ENCODE measurements around the gene FRS2.

DNA sequence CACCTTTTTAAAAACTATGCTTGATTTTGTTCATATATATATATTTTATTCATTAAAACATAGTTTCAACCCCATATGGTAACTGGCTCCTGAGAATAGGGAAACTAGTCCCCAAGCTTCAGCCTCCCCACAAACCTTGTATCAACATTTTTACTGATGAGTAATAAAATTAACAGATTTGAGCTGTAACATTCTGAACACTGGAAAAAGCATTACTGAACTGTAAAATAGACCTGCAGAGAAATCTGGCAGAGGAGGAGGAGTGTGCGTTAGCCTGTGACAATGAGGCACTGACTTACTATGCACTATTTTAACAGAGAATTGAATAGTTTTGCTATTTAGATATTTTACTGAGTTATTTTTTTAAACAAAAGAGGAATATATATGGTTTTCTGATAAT, 43.1 kb downstream of the FRS2 start:
- TF ChIP-seq, protein P1, sequence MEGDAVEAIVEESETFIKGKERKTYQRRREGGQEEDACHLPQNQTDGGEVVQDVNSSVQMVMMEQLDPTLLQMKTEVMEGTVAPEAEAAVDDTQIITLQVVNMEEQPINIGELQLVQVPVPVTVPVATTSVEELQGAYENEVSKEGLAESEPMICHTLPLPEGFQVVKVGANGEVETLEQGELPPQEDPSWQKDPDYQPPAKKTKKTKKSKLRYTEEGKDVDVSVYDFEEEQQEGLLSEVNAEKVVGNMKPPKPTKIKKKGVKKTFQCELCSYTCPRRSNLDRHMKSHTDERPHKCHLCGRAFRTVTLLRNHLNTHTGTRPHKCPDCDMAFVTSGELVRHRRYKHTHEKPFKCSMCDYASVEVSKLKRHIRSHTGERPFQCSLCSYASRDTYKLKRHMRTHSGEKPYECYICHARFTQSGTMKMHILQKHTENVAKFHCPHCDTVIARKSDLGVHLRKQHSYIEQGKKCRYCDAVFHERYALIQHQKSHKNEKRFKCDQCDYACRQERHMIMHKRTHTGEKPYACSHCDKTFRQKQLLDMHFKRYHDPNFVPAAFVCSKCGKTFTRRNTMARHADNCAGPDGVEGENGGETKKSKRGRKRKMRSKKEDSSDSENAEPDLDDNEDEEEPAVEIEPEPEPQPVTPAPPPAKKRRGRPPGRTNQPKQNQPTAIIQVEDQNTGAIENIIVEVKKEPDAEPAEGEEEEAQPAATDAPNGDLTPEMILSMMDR (IDR thresholded peaks at IDR 0.05), result no peak
- TF ChIP-seq POLR2A (IDR thresholded peaks at IDR 0.05) (no peak), POLR2AphosphoS5 (IDR thresholded peaks at IDR 0.05) (no peak)

Measured in gastroesophageal sphincter (tissue), 3 donors.